Small intestine (tissue), 7 donors: Measurements from ENCODE around the gene TAF8. TPM values are rescaled to one million over a fixed set of nuclear protein-coding genes. Genes with fewer than 3 reads are reported as not detected.

ENCODE experiments used
- DNase-seq, 2 donors: peaks; one replicate each; pipeline versions ENCODE4 v3.0.0 to v3.0.0-alpha.2; 2013
- FAIRE-seq: peaks from 2 replicates; lab custom pipeline; 2012; peaks lifted over from hg19 to GRCh38; lab: Jason Lieb, UNC
- H3K27ac ChIP-seq, 3 donors: one replicate each; pipeline ENCODE4 v1.5.1; 2013; ENCODE audit warnings: low read length in 2 of 3, mild to moderate bottlenecking in 2 of 3, control low read depth in 1 of 3, inconsistent platforms in 1 of 3, low read depth in 1 of 3, moderate library complexity in 1 of 3
- H3K27me3 ChIP-seq, 3 donors: one replicate each; pipeline ENCODE4 v1.6.1; 2013; ENCODE audit warnings: low read length in 3 of 3, inconsistent platforms in 1 of 3; ENCODE audit not compliant: control insufficient read depth in 3 of 3, insufficient read depth in 3 of 3
- H3K36me3 ChIP-seq, 3 donors: one replicate each; pipeline ENCODE4 v1.6.1; 2013; ENCODE audit warnings: low read length in 3 of 3, inconsistent platforms in 1 of 3, low read depth in 1 of 3, mild to moderate bottlenecking in 1 of 3, moderate library complexity in 1 of 3; ENCODE audit not compliant: control insufficient read depth in 3 of 3, insufficient read depth in 2 of 3
- H3K4me1 ChIP-seq, 3 donors: one replicate each; pipeline ENCODE4 v1.6.1; 2013; ENCODE audit warnings: low read length in 2 of 3, inconsistent platforms in 1 of 3, low read depth in 1 of 3, mild to moderate bottlenecking in 1 of 3, moderate library complexity in 1 of 3; ENCODE audit not compliant: control insufficient read depth in 3 of 3, insufficient read depth in 2 of 3
- H3K4me3 ChIP-seq, 3 donors: one replicate each; pipeline ENCODE4 v1.5.1; 2013; ENCODE audit warnings: low read length in 3 of 3, control low read depth in 1 of 3, inconsistent platforms in 1 of 3, low read depth in 1 of 3, mild to moderate bottlenecking in 1 of 3, moderate library complexity in 1 of 3
- H3K9me3 ChIP-seq, 2 donors: one replicate each; pipeline ENCODE4 v1.6.1; 2013; ENCODE audit warnings: low read depth in 1 of 2, low read length in 1 of 2; ENCODE audit not compliant: control insufficient read depth in 2 of 2, insufficient read depth in 1 of 2
- WGBS, 3 donors: extraction: QIAGEN DNeasy Blood & Tissue Kit; methylation state at CpG; one replicate each; pipeline ENCODE4 v1.1.7; 2013; 5-methylcytosine and 5-hydroxymethylcytosine counted together
- polyA plus RNA-seq, 4 donors: library from polyadenylated mRNA; stranded (reverse) in 3 of 4; unstranded in 1 of 4; fragments of 200-250 nt in 3 of 4; fragments of 120-200 nt in 1 of 4; gene quantifications; one replicate each; pipeline versions ENCODE4 v1.2.1 to v1.2.3, GENCODE V29; 2013
- donor health status: healthy with polysubstance abuse.
- donor health status: control.
- donor health status: control.
- donor health status: Bipolar disorder and iron deficiency.
- donor health status: healthy.

Gene TAF8
- polyA plus RNA-seq, 4 donors = 6.7 to 33.6 (median 10.8) TPM

- H3K27ac ChIP-seq = no peak overlapping the region
- H3K4me3 ChIP-seq = no peak overlapping the region
- peaks cover 0 to 31% (median 0%) of the 10 kb centered on the region in 3 donors for H3K4me1 ChIP-seq
- H3K27me3 ChIP-seq = no peaks in the 10 kb centered on the region
- 91 to 92% (median 92%) methylated on average over 10 of the region's 10 CpGs for WGBS, 3 donors
- peaks cover 0 to 11% (median 0%) of the 10 kb centered on the region in 3 donors for H3K36me3 ChIP-seq
- DNase-seq (no peak), FAIRE-seq (no peak)
- H3K9me3 ChIP-seq = no peaks in the 10 kb centered on the region
These were observed 40.7 kb downstream of the TAF8 start for GRCh38 chr6:42090819-42091717.

GRCh38 chr6:42091718-42092023 is 41.3 kb downstream of the TAF8 start:
- FAIRE-seq = no peak

GRCh38 chr6:42093582-42094329 is 43.4 kb downstream of the TAF8 start:
- DNase-seq (peak; percentile 55 to 72), FAIRE-seq (no peak)
- no peaks in the 10 kb centered on the region for H3K27me3 ChIP-seq
- H3K9me3 ChIP-seq = no peaks in the 10 kb centered on the region
- no peak overlapping the region for H3K4me3 ChIP-seq
- peak overlapping the region in 1 of 3 donors; percentile 20 for H3K27ac ChIP-seq
- peaks cover 0 to 38% (median 1%) of the 10 kb centered on the region in 3 donors for H3K4me1 ChIP-seq
- no peaks in the 10 kb centered on the region for H3K36me3 ChIP-seq
- WGBS, 3 donors = 44 to 70% (median 55%) methylated on average over 10 of the region's 10 CpGs

More at GRCh38 chr6:42091718-42092023, 41.3 kb downstream of the TAF8 start:
- no peaks in the 10 kb centered on the region for H3K9me3 ChIP-seq
- H3K36me3 ChIP-seq = peaks cover 0 to 8% (median 0%) of the 10 kb centered on the region in 3 donors
- peaks cover 0 to 25% (median 0%) of the 10 kb centered on the region in 3 donors for H3K4me1 ChIP-seq
- H3K27ac ChIP-seq = no peak overlapping the region
- DNase-seq = no peak
- 86 to 95% (median 89%) methylated on average over 9 of the region's 9 CpGs for WGBS, 3 donors
- no peaks in the 10 kb centered on the region for H3K27me3 ChIP-seq
- no peak overlapping the region for H3K4me3 ChIP-seq

GRCh38 chr6:42095094-42095493 is 44.8 kb downstream of the TAF8 start:
- Histone ChIP-seq H3K4me3 (no peak overlapping the region), H3K27me3 (no peaks in the 10 kb centered on the region), H3K9me3 (no peaks in the 10 kb centered on the region), H3K36me3 (no peaks in the 10 kb centered on the region), H3K4me1 (peaks cover 0 to 51% (median 8%) of the 10 kb centered on the region in 3 donors), H3K27ac (no peak overlapping the region)
- FAIRE-seq = no peak
- WGBS, 3 donors = 86 to 91% (median 88%) methylated on average over 1 of the region's 1 CpG
- DNase-seq = no peak

GRCh38 chr6:42095776-42096541 is 45.6 kb downstream of the TAF8 start:
- Histone ChIP-seq H3K27me3 (no peaks in the 10 kb centered on the region), H3K27ac (peak overlapping the region in 1 of 3 donors; percentile 24), H3K4me3 (no peak overlapping the region), H3K9me3 (no peaks in the 10 kb centered on the region), H3K36me3 (peaks cover 0 to 6% (median 0%) of the 10 kb centered on the region in 3 donors), H3K4me1 (peaks cover 0 to 60% (median 8%) of the 10 kb centered on the region in 3 donors)
- WGBS, 3 donors = 69 to 75% (median 70%) methylated on average over 10 of the region's 10 CpGs
- FAIRE-seq (no peak), DNase-seq (peak in 1 of 2 donors; percentile 38)

GRCh38 chr6:42099340-42100028 is 49.2 kb downstream of the TAF8 start:
- 11 to 42% (median 29%) methylated on average over 13 of the region's 13 CpGs for WGBS, 3 donors
- H3K4me1 ChIP-seq = peaks cover 5 to 82% (median 8%) of the 10 kb centered on the region in 3 donors
- H3K27ac ChIP-seq = peak overlapping the region; percentile 91 to 96 (median 96)
- H3K4me3 ChIP-seq = no peak overlapping the region
- no peaks in the 10 kb centered on the region for H3K27me3 ChIP-seq
- no peaks in the 10 kb centered on the region for H3K9me3 ChIP-seq
- H3K36me3 ChIP-seq = peaks cover 0 to 34% (median 0%) of the 10 kb centered on the region in 3 donors
- FAIRE-seq (no peak), DNase-seq (peak; percentile 78 to 93)

GRCh38 chr6:42100029-42100901 is 49.9 kb downstream of the TAF8 start:
- peaks cover 0 to 42% (median 3%) of the 10 kb centered on the region in 3 donors for H3K36me3 ChIP-seq
- H3K4me1 ChIP-seq = peaks cover 5 to 87% (median 8%) of the 10 kb centered on the region in 3 donors
- no peak for FAIRE-seq
- DNase-seq = peak; percentile 89 to 93
- H3K9me3 ChIP-seq = no peaks in the 10 kb centered on the region
- peak overlapping the region; percentile 91 to 96 (median 96) for H3K27ac ChIP-seq
- no peaks in the 10 kb centered on the region for H3K27me3 ChIP-seq
- H3K4me3 ChIP-seq = no peak overlapping the region
- 38 to 46% (median 40%) methylated on average over 14 of the region's 14 CpGs for WGBS, 3 donors
